GM12878 (cell line): ENCODE measurements around the gene TAOK2. TPM values are rescaled to one million over a fixed set of nuclear protein-coding genes. Genes with fewer than 3 reads are reported as not detected.

ENCODE experiments used
- ATAC-seq: fragments of 200-7000 bp; cut with Tn5 transposase; 3 replicates; pipeline ENCODE4 v1.9.1; 2020; ENCODE audit warnings: mild to moderate bottlenecking, moderate library complexity
- BruUV-seq: library from RNA; stranded (reverse); fragments of 400-500 nt; replicated peaks from 2 replicates; lab custom pipeline; 2021; lab: Mats Ljungman, UMichigan
- CTCF ChIA-PET: fragments of 300-600 bp; sonication (Branson Sonifier 250); formaldehyde crosslinking; extraction: SDS; loops from one replicate; lab custom pipeline; 2021; ENCODE audit warnings: inconsistent platforms; lab: Yijun Ruan, JAX
- POLR2A ChIA-PET: fragments of 350-600 bp; formaldehyde crosslinking; extraction: SDS; loops from one replicate; lab custom pipeline; 2021; ENCODE audit warnings: inconsistent platforms; lab: Charles Lee
- RAD21 ChIA-PET: fragments of 300-600 bp; sonication (Branson Sonifier 250); formaldehyde crosslinking; loops from one replicate; lab custom pipeline; 2023; ENCODE audit warnings: antibody characterized with exemption; ENCODE audit not compliant: unreplicated experiment; lab: Charles Lee
- SMC1A ChIA-PET: fragments of 300-600 bp; sonication (Branson Sonifier 250); formaldehyde crosslinking; loops from one replicate; lab custom pipeline; 2023; ENCODE audit not compliant: unreplicated experiment, uncharacterized antibody; lab: Charles Lee
- DNase-seq: peaks from one replicate; pipeline ENCODE4 v3.0.0-alpha.2; 2011; ENCODE audit warnings: low read depth, low spot score
- FAIRE-seq: peaks from 3 replicates; lab custom pipeline; 2011; peaks lifted over from hg19 to GRCh38; lab: Jason Lieb, UNC
- H2AFZ ChIP-seq: 2 replicates; pipeline ENCODE4 v1.6.0; 2011; ENCODE audit warnings: low read depth, low read length, control low read depth; ENCODE audit not compliant: control insufficient read depth
- H3K27ac ChIP-seq: 2 replicates; pipeline ENCODE4 v1.5.1; 2011; ENCODE audit warnings: control low read depth; ENCODE audit not compliant: control insufficient read depth, insufficient read depth
- H3K27me3 ChIP-seq, 2 experiments: replicated peaks in 1 of 2; 2 replicates each; pipeline versions ENCODE4 v1.6.0 to v1.6.1; 2011; ENCODE audit warnings: low read length in 1 of 2; ENCODE audit not compliant: control insufficient read depth in 2 of 2, insufficient read depth in 2 of 2
- H3K36me3 ChIP-seq, 2 experiments: 2 replicates each; pipeline ENCODE4 v1.5.1; 2011; ENCODE audit warnings: low read length in 1 of 2; ENCODE audit not compliant: control insufficient read depth in 2 of 2, insufficient read depth in 2 of 2
- H3K4me1 ChIP-seq: 2 replicates; pipeline ENCODE4 v1.6.1; 2011; ENCODE audit warnings: mild to moderate bottlenecking, low read length, moderate library complexity, mixed read lengths; ENCODE audit not compliant: control insufficient read depth, insufficient read depth
- H3K4me2 ChIP-seq: 2 replicates; pipeline ENCODE4 v1.6.0; 2011; ENCODE audit warnings: control low read depth; ENCODE audit not compliant: control insufficient read depth, insufficient read depth
- H3K4me3 ChIP-seq: fragments of 200-600 bp; sonication (generic); 2 replicates; pipeline ENCODE4 v1.5.1; 2016
- H3K79me2 ChIP-seq: 2 replicates; pipeline ENCODE4 v1.6.0; 2011; ENCODE audit warnings: low read length; ENCODE audit not compliant: control insufficient read depth, insufficient read depth
- H3K9ac ChIP-seq: 2 replicates; pipeline ENCODE4 v1.8.0; 2011; ENCODE audit warnings: low read length, control low read depth, mixed read lengths; ENCODE audit not compliant: control insufficient read depth, insufficient read depth
- H3K9me3 ChIP-seq: replicated peaks from 3 replicates; pipeline ENCODE4 v1.5.1; 2011; ENCODE audit warnings: mild to moderate bottlenecking, low read length; ENCODE audit not compliant: control insufficient read depth, insufficient read depth
- H4K20me1 ChIP-seq: 2 replicates; pipeline ENCODE4 v1.6.0; 2011; ENCODE audit not compliant: control insufficient read depth, insufficient read depth
- CTCF ChIP-seq, 3 experiments: IDR thresholded peaks in 2 of 3; conservative IDR thresholded peaks in 1 of 3; 2 replicates each; pipeline ENCODE4 v1.5.1; 2011; ENCODE audit warnings: low read depth in 3 of 3, low read length in 3 of 3, mild to moderate bottlenecking in 3 of 3, control low read depth in 2 of 3, moderate library complexity in 2 of 3, inconsistent platforms in 1 of 3, mixed read lengths in 1 of 3; ENCODE audit not compliant: control insufficient read depth in 2 of 3, insufficient read depth in 1 of 3; ENCODE audit errors: extremely low read depth in 1 of 3
- CUX1 ChIP-seq: IDR thresholded peaks from 2 replicates; pipeline ENCODE4 v1.6.1; 2012; ENCODE audit warnings: improper control_type of control experiment, low read depth, low read length; ENCODE audit not compliant: insufficient replicate concordance
- E2F8 ChIP-seq: fragments of 450-650 bp; IDR thresholded peaks from 2 replicates; pipeline ENCODE4 v1.6.1; 2018; ENCODE audit warnings: mild to moderate bottlenecking, low read depth, moderate library complexity; ENCODE audit not compliant: partially characterized antibody
- LARP7 ChIP-seq: fragments of 450-650 bp; IDR thresholded peaks from 2 replicates; pipeline ENCODE4 v1.6.1; 2017; ENCODE audit warnings: mild to moderate bottlenecking
- MXI1 ChIP-seq: fragments of 150-350 bp; IDR thresholded peaks from 2 replicates; pipeline ENCODE4 v1.6.1; 2011; ENCODE audit warnings: low read depth, mild to moderate bottlenecking, inconsistent platforms, low read length, improper control_type of control experiment
- NFYA ChIP-seq: IDR thresholded peaks from 2 replicates; pipeline ENCODE4 v1.6.1; 2011; ENCODE audit warnings: low read depth, mild to moderate bottlenecking, low read length, improper control_type of control experiment, borderline replicate concordance
- PRDM15 ChIP-seq: fragments of 450-650 bp; formaldehyde crosslinking; IDR thresholded peaks from 2 replicates; pipeline ENCODE4 v1.4.0; 2020; ENCODE audit warnings: mild to moderate bottlenecking, moderate library complexity
- RBBP5 ChIP-seq: fragments of 200-600 bp; sonication (generic); conservative IDR thresholded peaks from 2 replicates; pipeline ENCODE4 v1.6.1; 2016
- TCF7 ChIP-seq: IDR thresholded peaks from 2 replicates; pipeline ENCODE4 v1.6.1; 2014; ENCODE audit warnings: antibody characterized with exemption, borderline replicate concordance
- WGBS: methylation state at CpG from one replicate; pipeline ENCODE4 v1.1.6; 2016; ENCODE audit warnings: low lambda C conversion rate; ENCODE audit not compliant: insufficient replicate concordance, insufficient coverage; ENCODE audit errors: missing lambda C conversion rate; 5-methylcytosine and 5-hydroxymethylcytosine counted together
- in situ Hi-C: fragments of 300-500 bp; cut with MboI; formaldehyde crosslinking; loops from 9 replicates; pipeline ENCODE4 v1.14.3; 2018; ENCODE audit warnings: mixed read lengths
- intact Hi-C: fragments of 100-400 bp; cut with micrococcal nuclease; formaldehyde crosslinking; loops from one replicate; pipeline ENCODE4 v1.14.2; 2022; ENCODE audit not compliant: unreplicated experiment
- polyA plus RNA-seq, 11 experiments: library from polyadenylated mRNA; depleted of rRNA in 4 of 11; unstranded in 6 of 11; stranded (reverse) in 5 of 11; fragments of >200 nt; fragmentation: Nextera tagmentation in 4 of 11; fragmentation: Illumina TruSeq in 1 of 11; extraction: Ambion mirVana in 4 of 11; extraction: Trizol in 1 of 11; gene quantifications; 1 replicate in 1 of 11; 2 replicates in 10 of 11; pipeline versions ENCODE4 v1.2.1 to v1.2.3, GENCODE V29; 2011 to 2016; ENCODE audit warnings: inconsistent platforms in 2 of 11, missing spikeins in 2 of 11, low read depth in 1 of 11
- total RNA-seq, 4 experiments: library from RNA; depleted of rRNA in 3 of 4; stranded (reverse); fragments of >200 nt in 3 of 4; fragmentation: Illumina TruSeq in 1 of 4; extraction: Trizol in 1 of 4; gene quantifications; 2 replicates each; pipeline versions ENCODE4 v1.2.1 to v1.2.3, GENCODE V29; 2013 to 2021

TAOK2 gene
- total and polyA plus RNA-seq, 10 of the 15 experiments (the other 5 are each of a cell fraction or from before 2014, with no cell fraction given): 0.14 to 40.2 (median 11.6) TPM

GRCh38 chr16:29940656-29941055 is 33.0 kb upstream of the TAOK2 start:
- no peak for ATAC-seq
- TF ChIP-seq CUX1 (no peak), PRDM15 (CRISPR knock-in tag) (no peak), MXI1 (no peak), TCF7 (no peak), E2F8 (no peak), RBBP5 (no peak), NFYA (no peak), CTCF (IDR thresholded peaks at IDR 0.05 in 2 of 3, conservative IDR thresholded peaks at IDR 0.05 in 1 of 3; ENCODE audit: control insufficient read depth in 2 of 3, extremely low read depth in 1 of 3, insufficient read depth in 1 of 3, low read depth in 3 of 3, low read length in 3 of 3) (no peak), LARP7 (no peak)

More at GRCh38 chr16:29940656-29941055, 33.0 kb upstream of the TAOK2 start:
- Histone ChIP-seq H3K27me3 (no peaks in the 10 kb centered on the region; a peak in 3 of 4 replicates), H4K20me1 (no peaks in the 10 kb centered on the region), H3K36me3 (no peaks in the 10 kb centered on the region), H2AFZ (no peak overlapping the region), H3K4me1 (no peaks in the 10 kb centered on the region), H3K4me3 (no peak overlapping the region), H3K27ac (no peak overlapping the region), H3K4me2 (no peak overlapping the region), H3K79me2 (no peaks in the 10 kb centered on the region), H3K9ac (no peak overlapping the region), H3K9me3 (no peaks in the 10 kb centered on the region)
- 75% methylated on average over 4 of the region's 4 CpGs for WGBS
- ChIA-PET SMC1A (interaction anchor here (1.5 kb wide), 1 partner anchor 93 kb away, joined by 3 read pairs; no protein-coding TSS in a partner anchor), CTCF (interaction anchor here (1.4 kb wide), 1 partner anchor 14 kb away, joined by 4 read pairs; the partner anchor contains the start of gene KCTD13), RAD21 (no interaction called here), POLR2A (interaction anchor here (0.6 kb wide), 1 partner anchor 33 kb away, joined by 3 read pairs; the partner anchor contains the start of gene TAOK2)
- DNase-seq (no peak), FAIRE-seq (no peak)
- BruUV-seq: no TSS peak
- in situ Hi-C loops: no loop called here
- intact Hi-C loops: no loop called here
